HG03280 (cell line): ENCODE data around the gene ABHD18.
"Not testable (repeated sequence)": the region's sequence is repeated elsewhere in the genome, so short reads cannot be mapped to it uniquely, and the experiment has no call there.

Experiments used
- ATAC-seq: cut with Tn5 transposase; IDR thresholded peaks from one replicate; pipeline ENCODE4 v1.9.1; 2021; ENCODE audit warnings: mild to moderate bottlenecking, moderate library complexity; ENCODE audit not compliant: unreplicated experiment

ABHD18 gene

GRCh38 chr4:127988638-127989037, 23.4 kb downstream of the ABHD18 start:
- no peak for ATAC-seq

- no peak for ATAC-seq
Measured at GRCh38 chr4:127993151-127993550, 27.9 kb downstream of the ABHD18 start.

- no peak for ATAC-seq
Measured at GRCh38 chr4:127995776-127996175, 30.6 kb downstream of the ABHD18 start.

- ATAC-seq = not testable (repeated sequence)
Measured at GRCh38 chr4:127996521-127996920, 31.3 kb downstream of the ABHD18 start.

- peak; percentile 99 for ATAC-seq
Measured at GRCh38 chr4:127997534-127998388, 32.6 kb downstream of the ABHD18 start.

- ATAC-seq = no peak
Measured at GRCh38 chr4:128006592-128006991, 41.4 kb downstream of the ABHD18 start.

GRCh38 chr4:128009428-128009827, 44.2 kb downstream of the ABHD18 start:
- ATAC-seq = no peak

- ATAC-seq = no peak
Measured at GRCh38 chr4:128025319-128025718, 60.1 kb downstream of the ABHD18 start.

- ATAC-seq = no peak
Measured at GRCh38 chr4:128029907-128030306, 64.7 kb downstream of the ABHD18 start.

GRCh38 chr4:128031756-128032384, 66.7 kb downstream of the ABHD18 start:
- ATAC-seq = no peak

- ATAC-seq = no peak
Measured at GRCh38 chr4:128039568-128039967, 74.4 kb downstream of the ABHD18 start.

GRCh38 chr4:128047019-128047418, 81.8 kb downstream of the ABHD18 start:
- not testable (repeated sequence) for ATAC-seq

GRCh38 chr4:128047514-128047913, 82.3 kb downstream of the ABHD18 start:
- ATAC-seq = not testable (repeated sequence)

- ATAC-seq = not testable (repeated sequence)
Measured at GRCh38 chr4:128051229-128051628, 86.0 kb downstream of the ABHD18 start.

- ATAC-seq = not testable (repeated sequence)
Measured at GRCh38 chr4:128054907-128055306, 89.7 kb downstream of the ABHD18 start.

GRCh38 chr4:128055441-128056206, 90.4 kb downstream of the ABHD18 start:
- ATAC-seq = not testable (repeated sequence)

GRCh38 chr4:128056396-128056795, 91.2 kb downstream of the ABHD18 start:
- no peak for ATAC-seq

GRCh38 chr4:128060121-128060698, 95.0 kb downstream of the ABHD18 start:
- ATAC-seq = no peak

GRCh38 chr4:128060699-128061565, 95.7 kb downstream of the ABHD18 start, which contains the start of gene LARP1B:
Gene LARP1B (plus strand): TSS chr4:128061312. CDS start chr4:128074952, 13,640 bp downstream.
- ATAC-seq = peak; percentile 90
